ENCODE data around the gene MNAT1.
A peak's percentile ranks its signal among the peaks of the same experiment; 100 is the strongest.
"Not testable (repeated sequence)": the region's sequence is repeated elsewhere in the genome, so short reads cannot be mapped to it uniquely, and the experiment has no call there.

Gene MNAT1

GRCh38 chr14:60734465-60735242 lies at the start of gene MNAT1:
TSS of gene MNAT1 (plus strand) at chr14:60734761. CDS start at chr14:60734863, 102 bp downstream.
- peak; percentile 51 to 85 for DNase-seq

- DNase-seq, result no peak
These were observed 47.7 kb upstream of the MNAT1 start for GRCh38 chr14:60686865-60687264.

GRCh38 chr14:60691383-60692113 lies 43.0 kb upstream of the MNAT1 start:
- DNase-seq, result no peak

- peak; percentile 16 for DNase-seq
These were observed 39.2 kb upstream of the MNAT1 start for GRCh38 chr14:60695327-60695726.

DNA sequence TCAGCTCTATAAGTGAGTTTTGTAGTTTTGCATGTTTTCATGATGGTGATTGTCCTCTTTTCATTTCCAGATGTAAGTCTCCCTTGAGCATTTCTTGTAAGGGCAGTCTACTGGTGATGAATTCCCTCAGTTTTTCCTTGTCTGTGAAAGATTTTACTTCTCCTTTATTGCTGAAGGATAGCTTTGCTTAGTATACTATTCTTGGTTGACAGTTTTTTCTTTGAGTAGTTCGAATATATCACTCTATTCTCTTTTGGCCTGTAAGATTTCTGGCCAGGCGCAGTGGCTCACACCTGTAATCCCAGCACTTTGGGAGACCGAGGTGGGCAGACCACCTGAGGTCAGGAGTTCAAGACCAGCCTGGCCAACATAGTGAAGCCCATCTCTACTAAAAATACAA lies 34.0 kb upstream of the MNAT1 start:
- no peak for DNase-seq

DNA sequence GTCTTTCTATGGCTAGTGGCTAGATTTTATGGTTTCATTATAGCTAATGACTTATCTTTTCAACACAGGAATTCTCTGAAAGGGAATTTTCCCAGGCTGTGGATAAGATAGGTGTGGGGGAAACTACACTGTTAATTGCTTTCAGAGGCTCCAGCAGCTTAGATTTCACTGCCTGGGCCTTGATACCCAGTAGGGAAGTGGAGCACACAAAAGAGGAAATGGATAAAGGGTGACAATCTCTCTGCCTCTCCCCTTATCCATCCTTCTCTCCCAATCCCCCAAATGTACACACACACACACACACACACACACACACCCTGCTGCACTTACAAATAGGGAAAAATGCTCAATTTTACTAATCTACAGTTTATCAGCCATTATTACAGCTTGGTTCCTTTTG lies 29.5 kb upstream of the MNAT1 start:
- DNase-seq, result no peak

GRCh38 chr14:60707858-60708257 lies 26.7 kb upstream of the MNAT1 start:
- DNase-seq, result no peak

DNA sequence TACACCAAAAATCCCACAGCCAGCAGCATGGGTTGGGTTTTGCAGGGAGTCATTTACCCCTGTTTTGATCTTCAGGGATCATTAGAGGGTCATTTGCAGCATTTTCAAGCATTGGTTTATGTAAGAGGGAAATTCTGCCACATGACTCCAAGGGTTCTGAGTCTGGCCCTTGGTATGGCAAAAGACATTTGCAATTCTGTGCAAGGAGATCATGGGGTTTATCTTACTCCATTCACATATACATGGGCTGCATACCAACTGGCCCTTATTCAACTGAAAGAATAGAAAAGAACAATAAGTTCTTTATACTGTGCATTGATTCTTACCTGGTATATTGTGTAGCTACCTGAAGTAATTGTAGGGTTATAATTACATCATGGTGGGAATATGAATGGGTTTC lies 24.1 kb upstream of the MNAT1 start:
- no peak for DNase-seq

- DNase-seq, result no peak
These were observed 21.0 kb upstream of the MNAT1 start for GRCh38 chr14:60713513-60713912.

GRCh38 chr14:60720391-60720790 lies 14.2 kb upstream of the MNAT1 start:
- no peak for DNase-seq

- no peak for DNase-seq
These were observed 13.6 kb upstream of the MNAT1 start for GRCh38 chr14:60720962-60721325.

GRCh38 chr14:60721326-60722106 lies 13.0 kb upstream of the MNAT1 start:
- DNase-seq, result no peak

- DNase-seq, result no peak
These were observed 12.5 kb upstream of the MNAT1 start for GRCh38 chr14:60722107-60722356.

GRCh38 chr14:60722357-60723115 lies 12.0 kb upstream of the MNAT1 start:
- DNase-seq, result no peak

GRCh38 chr14:60723116-60723906 lies 11.2 kb upstream of the MNAT1 start:
- peak in 1 of 2 donors; percentile 16 for DNase-seq

DNA sequence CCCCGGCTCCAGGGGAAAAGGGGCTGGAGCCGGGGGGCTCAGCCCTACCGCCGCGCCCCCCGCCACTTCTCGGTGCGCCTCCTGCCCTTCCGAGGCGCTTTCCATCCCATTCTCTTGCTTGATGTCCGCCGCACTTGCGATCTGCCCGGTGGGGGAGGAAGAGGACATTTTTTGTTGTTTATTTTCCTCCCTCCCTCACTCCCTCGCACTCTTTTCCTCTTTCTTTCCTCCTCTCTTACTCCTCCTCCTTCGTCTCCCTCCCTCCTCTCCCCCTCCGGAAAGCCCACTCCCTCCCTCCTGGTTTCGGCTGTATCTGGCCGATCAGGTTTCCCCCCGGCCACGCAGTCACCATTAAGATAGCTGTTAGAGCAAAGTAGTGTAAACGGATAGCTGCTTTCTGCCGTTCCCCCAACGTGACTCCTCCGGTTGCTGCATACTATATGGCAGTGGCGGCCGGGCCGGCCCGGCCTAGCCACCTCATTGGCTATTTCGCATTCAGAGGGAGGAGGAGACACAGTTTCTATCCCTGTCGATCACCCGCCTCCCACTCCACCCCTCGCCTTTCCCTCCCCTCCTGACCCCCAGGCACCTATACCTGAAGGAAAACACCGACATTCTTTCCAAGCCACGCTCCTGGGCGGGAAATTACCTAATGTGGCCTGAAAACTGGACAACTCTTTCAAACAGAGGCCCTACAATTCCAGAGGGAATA lies 10.5 kb upstream of the MNAT1 start, which contains the start of gene SIX4:
Gene SIX4 (minus strand): TSS at position 445 of the 712 bp plus-strand sequence. CDS start 277 bp downstream, at position 168.
- DNase-seq, result peak; percentile 13 to 16

DNA sequence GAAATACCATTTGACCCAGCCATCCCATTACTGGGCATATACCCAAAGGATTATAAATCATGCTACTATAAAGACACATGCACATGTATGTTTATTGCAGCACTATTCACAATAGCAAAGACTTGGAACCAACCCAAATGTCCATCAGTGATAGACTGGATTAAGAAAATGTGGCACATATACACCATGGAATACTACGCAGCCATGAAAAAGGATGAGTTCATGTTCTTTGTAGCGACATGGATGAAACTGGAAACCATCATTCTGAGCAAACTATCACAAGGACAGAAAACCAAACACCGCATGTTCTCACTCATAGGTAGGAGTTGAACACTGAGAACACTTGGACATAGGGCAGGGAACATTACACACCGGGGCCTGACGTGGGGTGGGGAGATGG lies 3.3 kb upstream of the MNAT1 start:
- DNase-seq, result not testable (repeated sequence)

- DNase-seq, result no peak
These were observed 1.6 kb upstream of the MNAT1 start for GRCh38 chr14:60732840-60733483.

DNA sequence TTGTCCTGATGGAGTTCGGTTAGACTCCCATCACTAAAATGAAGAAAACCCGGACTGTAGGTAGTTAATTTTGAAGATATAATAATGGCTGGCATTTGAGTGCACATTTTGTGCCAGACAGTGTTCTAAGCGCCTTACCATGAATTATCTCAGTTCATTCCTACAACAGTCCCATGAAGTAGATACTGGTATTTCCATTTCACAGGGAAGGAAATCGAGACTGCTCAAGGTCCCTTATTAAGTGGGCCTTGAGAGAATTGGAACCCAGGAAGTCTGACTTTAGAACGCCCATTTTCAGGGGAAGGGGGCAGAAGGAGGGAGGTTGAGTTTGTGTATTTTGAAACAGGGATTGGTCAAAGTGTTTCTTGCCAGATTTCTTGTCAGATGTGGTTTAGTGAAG lies 855 bp downstream of the MNAT1 start:
- no peak for DNase-seq

- DNase-seq, result no peak
These were observed 1.9 kb downstream of the MNAT1 start for GRCh38 chr14:60736494-60736893.
